HuH-7 (cell line): ENCODE results near the gene AGBL5.
A peak's percentile ranks its signal among the peaks of the same experiment; 100 is the strongest.
"Not testable (repeated sequence)": the region's sequence is repeated elsewhere in the genome, so short reads cannot be mapped to it uniquely, and the experiment has no call there.

ENCODE experiments used
- DNase-seq: peaks from one replicate; pipeline ENCODE4 v3.0.0; 2011; ENCODE audit warnings: low spot score

Gene AGBL5

DNA sequence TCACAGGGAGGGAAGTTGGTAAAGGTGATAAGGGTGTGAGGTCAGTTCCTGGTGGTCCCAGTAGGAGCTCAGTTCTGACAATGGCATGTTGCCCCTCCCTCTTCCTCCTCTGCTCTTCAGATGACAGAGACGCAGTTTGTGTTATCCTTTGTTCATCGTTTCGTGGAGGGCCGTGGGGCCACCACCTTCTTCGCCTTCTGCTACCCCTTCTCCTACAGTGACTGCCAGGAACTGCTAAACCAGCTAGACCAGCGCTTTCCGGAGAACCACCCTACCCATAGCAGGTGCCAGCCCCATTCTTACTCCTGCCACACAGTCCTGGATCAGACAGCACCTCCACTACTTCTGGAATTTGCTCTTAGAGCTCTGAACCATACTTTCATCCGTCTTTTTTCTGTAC, 2.3 kb downstream of the AGBL5 start:
- DNase-seq, result no peak

DNA sequence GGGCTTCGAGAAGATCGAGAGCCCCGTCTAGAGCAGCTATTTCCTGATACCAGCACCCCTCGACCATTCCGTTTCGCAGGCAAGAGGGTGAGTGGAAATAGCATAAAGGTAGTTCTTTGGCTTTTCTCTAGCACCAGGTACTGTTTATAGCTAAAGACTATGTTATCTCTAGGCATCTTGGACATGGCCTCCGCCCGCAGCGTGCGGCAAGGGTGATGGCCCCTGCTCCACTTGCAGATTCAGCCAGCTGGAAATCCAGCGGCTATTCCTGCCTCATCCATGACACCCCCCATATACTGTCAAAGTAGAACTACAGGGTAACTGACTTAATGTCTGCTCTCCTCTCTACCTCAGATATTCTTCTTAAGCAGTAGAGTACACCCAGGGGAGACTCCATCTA, 3.3 kb downstream of the AGBL5 start:
- DNase-seq, result no peak

DNA sequence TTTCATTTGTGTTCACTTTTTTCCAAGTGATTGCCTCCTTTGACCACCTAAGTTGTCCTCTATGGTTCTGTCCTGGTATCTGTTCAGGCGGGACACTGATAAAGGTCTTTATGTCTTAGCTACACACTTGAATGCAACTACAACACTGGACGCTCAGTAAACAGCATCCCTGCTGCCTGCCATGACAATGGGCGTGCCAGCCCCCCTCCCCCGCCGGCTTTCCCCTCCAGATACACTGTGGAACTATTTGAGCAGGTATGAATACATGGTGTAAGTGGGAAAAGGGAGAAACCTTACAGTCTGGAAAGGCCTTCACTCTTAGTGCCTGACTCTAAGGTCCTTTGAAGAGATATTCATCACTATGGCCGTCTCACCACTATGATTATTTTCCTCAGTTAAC, 5.7 kb downstream of the AGBL5 start:
- DNase-seq, result no peak

DNA sequence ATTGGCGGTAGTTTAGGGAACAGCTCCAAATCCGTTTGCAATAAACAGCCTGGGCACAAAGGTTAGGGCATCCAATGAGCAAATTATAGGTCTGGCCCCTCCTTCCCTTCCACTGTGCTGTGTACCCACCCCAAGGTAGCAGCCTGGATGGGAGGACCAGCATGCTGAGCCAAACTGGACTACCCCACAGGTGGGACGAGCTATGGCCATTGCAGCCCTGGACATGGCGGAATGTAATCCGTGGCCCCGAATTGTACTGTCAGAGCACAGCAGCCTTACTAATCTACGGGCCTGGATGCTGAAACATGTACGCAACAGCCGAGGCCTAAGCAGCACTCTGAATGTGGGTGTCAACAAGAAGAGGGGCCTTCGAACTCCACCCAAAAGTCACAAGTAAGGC, 6.7 kb downstream of the AGBL5 start:
- DNase-seq, result no peak

DNA sequence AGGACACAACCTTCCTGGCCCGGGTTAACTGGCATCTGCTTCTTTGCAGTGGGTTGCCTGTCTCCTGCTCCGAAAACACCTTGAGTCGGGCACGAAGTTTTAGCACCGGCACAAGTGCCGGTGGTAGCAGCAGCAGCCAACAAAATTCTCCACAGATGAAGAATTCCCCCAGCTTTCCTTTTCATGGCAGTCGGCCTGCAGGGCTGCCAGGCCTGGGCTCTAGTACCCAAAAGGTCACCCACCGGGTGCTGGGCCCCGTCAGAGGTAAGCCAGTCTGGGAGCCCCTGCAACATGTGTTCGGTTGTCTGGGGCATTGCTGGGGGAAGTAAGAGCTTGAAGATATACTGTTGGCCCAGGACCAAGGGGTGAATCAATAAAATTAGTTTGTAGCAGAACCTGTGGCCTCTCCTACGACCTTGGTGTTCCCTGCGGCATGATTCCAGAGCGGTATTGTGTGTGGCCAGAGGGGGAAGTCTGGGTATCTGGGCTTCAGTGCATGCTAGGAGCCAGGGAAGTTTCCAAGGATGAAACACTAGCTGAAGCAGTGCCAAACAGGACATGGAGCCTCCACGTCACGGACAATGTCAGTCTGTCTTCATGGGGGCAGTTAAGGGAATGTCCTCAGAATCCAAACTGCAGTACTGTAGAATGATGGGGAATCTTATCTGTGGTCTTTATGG, 7.8 kb downstream of the AGBL5 start:
- no peak for DNase-seq

DNA sequence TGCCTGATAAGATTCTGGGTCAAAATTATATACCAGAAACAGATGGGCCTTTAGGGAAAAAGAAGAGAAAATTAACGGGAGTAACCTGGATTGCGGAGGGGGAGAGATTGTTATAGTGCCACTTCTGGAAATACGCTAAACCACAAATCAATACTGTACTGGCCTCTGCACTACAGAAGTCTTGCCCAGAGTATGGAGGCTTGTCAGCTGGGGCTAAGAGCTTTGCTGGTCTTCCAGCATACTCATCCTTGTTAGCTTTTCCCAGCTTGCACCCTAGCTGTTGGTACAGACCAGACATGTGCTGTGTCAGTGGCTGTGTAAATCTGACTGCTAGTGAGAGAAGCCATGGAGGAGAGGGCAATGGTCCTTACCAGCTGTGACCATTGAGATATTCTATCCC, 8.9 kb downstream of the AGBL5 start:
- DNase-seq, result no peak

DNA sequence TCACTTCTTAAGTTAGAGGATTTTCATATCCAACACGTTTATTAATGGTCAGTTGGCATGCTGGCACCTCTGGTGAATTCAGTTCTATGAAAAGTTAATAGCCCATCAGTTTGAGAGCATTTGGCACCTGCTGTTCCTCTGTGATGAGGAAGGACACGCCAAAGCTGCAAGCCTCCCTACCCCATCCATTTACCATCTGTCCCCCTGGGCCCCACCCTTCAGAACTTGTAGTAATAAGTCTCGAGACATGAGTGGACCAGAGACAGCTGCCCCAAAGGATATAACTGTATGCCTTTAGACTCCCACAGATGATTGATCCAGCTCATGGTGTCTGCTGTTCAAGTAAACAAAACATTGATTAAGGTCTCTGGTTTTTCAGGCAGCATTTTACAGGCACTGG, 13.7 kb downstream of the AGBL5 start:
- DNase-seq, result no peak

DNA sequence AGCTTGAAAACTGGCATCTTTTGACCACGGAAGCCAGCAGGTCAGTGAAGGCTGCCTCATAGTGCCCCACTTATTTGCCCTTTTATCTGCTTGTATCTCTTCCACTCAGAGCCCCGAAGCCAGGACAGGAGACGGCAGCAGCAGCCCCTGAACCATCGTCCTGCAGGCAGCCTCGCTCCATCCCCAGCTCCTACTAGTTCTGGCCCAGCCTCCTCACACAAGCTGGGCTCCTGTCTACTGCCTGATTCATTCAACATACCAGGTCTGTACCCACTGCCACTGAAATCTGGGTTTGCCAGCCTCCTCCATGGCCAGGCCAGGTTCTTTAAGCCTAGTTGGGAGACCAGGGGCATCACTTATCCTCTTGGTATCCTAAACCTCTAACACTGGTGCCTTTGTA, 15.9 kb downstream of the AGBL5 start:
- DNase-seq, result no peak

DNA sequence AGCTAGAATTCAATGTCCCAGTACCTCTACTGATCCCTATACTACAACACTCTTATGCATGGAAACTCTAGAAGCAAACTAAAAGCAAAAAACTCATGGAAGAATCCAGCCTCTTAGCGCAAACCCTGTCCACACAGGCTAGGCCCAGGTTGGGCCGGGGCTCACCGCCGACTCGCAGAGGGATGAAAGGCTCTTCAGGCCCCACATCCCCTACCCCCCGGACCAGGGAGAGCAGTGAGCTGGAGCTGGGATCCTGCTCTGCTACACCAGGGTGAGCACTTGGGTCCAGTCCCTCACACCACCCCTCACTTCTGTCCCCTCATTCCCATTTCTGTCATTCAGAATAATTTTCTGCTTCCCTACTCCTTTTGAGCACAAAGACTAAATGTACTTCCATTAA, 18.0 kb downstream of the AGBL5 start:
- DNase-seq, result no peak

DNA sequence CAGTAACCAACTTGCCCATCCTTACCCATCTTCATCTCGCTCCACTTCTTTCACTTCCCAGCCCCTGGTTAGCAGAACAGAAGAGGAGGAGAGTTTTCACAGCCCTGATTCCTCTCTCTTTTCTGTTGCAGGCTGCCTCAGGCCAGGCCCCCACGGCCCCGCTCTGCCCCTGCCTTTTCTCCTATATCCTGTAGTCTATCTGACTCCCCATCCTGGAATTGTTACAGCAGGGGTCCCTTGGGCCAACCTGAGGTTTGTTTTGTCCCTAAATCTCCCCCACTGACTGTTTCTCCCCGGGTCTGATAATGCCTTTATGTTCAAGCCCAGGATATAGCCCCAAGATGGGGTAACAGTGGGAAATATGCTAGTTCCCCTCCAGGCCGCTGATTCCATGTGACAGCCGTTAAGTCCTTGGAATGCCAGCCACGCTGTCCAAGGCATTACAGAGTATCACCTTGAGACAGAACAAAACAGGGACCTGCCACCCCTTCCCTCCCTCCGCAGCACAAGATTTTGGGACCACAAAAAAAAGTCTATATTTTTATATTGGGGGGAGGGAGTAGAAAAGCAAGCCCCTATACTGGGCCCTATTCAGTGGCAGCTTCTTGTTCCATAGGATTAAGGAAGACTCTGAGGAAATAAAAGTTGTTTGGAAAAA, 18.6 kb downstream of the AGBL5 start:
- no peak for DNase-seq

DNA sequence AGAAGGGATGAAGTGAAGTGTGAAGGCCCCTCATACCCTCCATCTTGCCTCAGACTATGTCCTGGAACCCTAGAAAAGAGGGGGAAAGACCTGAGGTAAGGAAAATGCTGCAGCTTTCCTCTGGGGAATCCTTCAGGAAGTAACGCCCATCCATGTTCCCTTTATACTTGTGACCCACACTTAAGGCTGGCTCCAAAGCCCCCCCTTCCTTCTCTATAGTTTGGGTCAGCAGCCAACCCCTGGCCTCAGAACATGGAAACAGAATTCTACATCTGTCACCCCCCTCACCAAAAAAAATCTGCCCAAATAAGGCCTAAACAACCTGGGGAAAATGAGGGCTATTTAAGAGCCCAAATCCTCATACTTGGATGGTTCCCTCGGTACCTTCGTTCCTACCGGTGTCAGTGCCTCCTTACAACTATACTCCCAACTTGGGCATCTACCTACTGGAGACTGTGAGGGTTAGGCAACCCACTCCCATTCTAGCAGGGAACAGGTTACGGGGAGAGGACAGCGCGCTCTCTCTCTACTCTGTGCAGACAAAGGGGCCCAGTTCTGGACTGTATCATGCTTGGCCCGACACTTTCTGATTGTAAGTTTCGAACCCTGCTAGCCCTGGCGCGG, 19.3 kb downstream of the AGBL5 start:
- no peak for DNase-seq

DNA sequence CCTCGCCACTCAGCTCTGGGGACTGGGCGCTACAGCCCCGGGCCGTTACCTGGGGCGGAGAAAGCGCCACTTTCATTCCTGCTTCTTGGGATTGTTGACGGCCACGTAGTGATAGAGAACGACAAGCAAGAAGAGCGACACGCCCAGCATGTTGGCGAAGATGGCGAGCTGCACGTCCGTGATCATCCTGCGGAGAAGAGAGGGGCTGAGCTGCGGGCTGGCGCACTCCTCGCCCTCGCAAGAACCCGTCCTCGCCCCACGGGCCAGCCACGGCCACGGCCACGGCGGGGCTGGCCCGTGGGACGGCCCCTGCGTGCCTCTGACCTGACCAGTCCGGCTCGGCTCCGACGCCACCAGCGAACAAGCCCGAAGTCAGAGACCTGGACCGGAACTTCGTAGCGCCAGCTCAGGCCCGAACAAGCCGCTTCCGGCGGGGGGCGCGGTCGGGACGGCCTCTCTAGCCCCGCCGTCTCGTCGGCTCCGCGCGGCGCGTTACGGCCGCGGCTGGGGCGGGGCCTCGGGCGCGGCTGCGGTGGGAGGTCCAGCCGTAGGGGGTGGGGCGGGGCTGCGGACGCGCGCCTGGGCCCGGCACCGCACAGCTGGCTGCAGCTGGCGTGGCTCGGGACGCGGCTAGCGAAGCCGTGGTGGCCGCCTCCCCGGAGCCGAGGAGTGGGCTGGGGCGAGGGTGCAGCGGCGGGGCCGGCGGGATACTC, 20.0 kb downstream of the AGBL5 start, which contains the start of gene OST4:
OST4 (minus strand) TSS at position 378 of the 713 bp plus-strand sequence.
- peak; percentile 93 for DNase-seq

DNA sequence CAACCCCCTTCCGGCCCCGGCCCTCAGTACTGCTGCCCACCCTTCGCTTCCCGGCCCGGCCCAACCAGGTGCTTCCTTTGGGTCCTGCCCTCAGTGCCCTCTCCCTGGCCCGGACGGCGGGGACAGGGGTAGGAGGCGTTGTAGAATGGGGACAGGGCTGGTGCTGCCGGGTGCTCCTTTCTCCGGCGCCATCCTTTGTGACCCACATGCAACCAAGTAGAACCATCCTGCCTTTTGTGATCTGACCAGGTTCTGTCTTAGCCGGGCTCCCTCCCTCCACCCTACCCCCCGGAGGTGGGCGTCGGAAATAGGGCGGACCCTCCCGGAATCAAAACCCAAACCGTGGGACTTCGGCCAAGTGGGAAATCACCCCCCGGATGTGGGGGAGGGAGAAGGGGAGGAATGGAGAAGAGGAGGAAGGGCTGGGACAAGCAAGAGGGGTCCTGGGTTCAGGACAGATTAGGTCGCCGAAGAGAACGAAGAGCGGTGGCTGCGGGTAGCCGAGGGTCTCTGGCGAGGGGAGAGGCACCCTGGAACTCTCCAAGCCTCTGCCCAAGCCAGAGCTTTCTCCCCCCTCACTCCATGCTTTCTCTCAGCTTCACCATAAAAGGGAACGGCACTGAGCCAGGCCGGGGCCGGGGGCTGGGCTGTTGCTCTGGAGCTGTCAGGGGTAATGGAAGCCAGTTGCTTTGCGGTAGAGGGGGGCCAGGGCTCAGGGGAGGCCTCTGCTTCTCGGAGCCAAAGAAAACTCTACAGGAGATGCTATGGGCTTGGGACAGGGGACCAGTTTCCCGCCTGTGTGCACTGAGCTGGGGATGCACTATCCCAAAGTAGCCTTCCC, 20.7 kb downstream of the AGBL5 start:
- no peak for DNase-seq

DNA sequence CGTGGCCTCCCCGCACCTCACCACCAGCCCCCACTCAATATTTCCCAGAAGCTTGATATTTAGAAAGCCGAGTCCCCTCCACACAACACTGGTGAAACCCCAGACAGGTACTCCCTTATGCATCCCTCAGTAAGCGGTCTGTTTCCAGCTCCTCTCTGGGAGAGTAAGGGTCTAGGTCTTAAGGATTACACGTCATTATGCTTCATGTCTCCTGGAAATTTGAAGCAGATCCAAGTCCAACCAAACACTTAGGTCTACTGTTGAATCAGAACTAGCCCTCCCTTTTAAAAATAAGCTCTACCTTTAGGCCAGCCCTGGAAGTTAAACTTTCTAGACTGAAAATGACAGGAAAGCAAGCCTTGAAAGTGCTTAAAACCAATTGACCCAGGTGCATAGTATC, 21.5 kb downstream of the AGBL5 start:
- no peak for DNase-seq

DNA sequence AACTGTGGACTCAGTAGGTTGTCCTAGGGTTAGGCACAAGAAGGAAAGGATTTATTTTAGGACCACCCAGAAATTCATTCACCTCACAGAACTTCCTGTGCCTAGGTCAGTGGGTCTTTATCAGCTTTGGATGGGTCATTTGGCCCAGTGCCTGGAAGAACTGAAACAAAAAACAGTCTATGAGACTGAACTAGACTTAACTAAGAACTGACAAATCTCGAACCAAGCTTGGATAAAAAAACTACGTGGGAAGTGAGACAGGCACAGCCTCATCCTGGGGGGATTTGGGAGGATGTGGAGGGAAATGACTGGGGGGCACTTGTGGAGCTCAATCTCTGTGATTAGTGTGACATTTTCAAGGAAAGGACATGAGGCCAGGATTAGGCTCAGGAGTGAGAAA, 22.3 kb downstream of the AGBL5 start:
- no peak for DNase-seq

DNA sequence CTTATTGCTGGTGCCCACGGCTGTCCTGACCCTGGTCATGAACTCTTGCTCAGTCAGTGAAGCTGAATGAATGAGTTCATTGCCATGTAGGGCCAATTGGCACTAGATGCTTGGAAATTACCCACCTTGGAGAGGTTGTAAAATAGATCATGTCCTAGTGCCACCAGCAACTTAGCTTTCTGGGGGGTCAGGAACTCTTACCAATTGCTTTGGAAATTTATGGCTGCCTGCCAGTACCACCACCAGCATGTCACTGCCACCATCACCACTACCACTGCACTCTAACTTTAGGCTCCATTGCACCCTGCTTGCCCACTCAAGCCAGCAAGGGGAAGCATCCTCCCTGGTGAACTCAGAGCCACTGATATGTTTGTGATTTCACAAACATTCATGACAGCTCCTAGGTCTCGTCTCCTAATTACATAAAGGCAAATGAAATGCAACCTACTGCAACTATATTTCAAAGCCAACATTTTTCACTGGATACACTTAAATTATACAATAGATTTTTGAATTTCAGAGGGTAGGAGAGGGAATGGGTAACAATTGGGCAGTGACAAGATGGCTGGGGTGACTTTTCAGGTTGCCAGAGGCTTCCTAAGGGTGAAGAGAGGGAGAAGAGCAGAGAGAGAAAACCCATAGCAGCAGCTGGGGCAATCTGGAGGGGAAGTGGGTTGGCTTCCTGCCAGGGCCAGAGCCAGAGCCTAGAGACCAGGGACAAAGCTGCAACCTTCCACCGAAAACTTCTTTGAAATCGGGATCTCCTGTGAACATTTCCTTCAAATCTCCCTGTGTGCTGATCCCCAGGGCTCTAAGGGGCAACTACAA, 23.5 kb downstream of the AGBL5 start:
- no peak for DNase-seq

DNA sequence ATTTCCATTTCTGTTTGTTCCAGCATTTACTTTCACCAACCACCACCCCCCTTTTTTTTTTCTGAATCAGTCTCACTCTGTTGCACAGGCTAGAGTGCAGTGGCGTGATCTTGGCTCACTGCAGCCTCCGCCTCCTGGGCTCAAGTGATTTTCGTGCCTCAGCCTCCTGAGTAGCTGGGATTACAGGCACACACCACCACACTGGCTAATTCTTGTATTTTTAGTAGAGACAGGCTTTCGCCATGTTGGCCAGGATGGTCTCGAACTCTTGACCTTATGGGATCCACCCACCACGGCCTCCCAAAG, 24.1 kb downstream of the AGBL5 start:
- DNase-seq, result not testable (repeated sequence)

DNA sequence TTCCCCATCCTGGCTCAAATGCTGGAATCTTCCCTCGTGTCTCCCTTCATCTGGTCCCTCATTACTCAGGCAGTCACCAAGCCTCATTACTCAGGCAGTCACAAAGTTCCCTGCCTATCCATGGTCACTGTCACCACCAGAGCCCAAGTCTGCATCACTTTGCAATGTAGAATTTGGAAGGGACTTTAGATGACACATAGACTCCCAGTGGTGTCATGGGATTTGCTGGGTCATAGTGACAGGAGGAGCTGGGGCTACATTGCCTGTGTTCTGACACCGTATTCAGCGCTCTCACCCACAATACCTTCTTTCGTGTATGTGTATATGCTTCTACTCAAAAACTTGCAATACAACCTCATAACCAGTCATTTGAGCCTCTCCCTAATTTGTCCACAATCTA, 24.9 kb downstream of the AGBL5 start:
- no peak for DNase-seq

DNA sequence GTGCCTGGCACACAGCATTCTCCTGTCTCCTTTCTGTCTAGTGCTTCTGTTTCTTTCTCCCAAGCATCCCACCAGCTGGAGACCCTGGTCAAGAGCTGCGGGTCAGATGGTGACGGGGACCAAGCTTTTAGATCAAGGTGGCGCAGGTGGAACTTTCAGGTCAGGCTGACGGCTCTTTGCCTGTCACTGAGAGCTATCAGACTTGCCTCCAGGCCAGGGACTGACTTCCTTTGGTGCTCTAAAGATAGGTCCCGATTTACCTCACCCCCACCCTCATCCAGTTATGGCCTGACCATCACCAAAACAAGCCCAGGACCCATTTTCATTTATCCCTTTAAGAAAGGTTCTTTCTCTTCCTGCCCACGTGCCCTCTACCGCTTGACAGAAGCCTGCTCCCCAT, 25.8 kb downstream of the AGBL5 start:
- DNase-seq, result no peak

DNA sequence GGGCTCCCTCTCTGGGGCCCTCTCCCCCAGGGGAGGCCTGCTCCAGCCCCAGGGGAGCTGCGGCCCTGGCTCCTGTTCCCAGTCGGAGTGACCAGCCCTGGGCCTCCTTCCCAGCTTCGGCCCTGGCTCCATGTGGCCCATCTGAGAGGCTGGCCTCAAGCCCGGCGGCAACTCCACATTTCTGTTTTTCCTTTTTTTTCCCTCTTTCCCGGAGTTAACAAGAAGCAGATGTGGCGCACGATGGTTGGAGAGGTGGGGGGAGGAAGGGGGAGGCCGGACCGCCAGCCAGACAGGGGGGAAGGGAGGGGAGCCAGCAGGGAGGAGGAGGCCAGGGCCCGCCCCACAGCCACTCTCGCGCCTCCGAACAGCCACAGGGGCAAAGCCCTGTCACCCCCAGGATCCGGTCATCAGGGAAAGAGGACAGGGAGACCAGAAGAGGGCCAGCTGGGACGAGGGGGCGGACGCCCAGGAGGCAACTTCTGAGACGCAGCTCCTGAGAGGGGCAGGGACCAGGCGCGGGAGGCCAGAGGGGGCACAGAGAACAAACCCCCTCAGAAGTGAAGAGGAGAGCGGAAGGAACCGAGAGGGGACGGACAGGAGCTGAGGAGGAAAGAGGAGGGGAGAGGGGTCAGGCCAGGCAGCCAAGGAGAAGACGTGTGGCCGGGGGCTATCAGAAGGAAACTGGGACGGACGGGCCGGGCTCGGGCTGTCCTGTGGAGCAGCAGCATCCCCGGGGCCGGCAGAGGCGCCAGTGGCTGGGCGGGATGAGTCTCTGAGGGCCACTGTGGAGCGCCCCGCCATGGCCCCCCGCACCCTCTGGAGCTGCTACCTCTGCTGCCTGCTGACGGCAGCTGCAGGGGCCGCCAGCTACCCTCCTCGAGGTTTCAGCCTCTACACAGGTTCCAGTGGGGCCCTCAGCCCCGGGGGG, 27.1 kb downstream of the AGBL5 start, which contains the start of gene EMILIN1:
EMILIN1 (plus strand) TSS at position 349 of the 928 bp plus-strand sequence; CDS start at position 800, 451 bp downstream.
- no peak for DNase-seq
